H1 (cell line): ENCODE data around the gene CFAP58. TPM values are rescaled to one million over a fixed set of nuclear protein-coding genes. Genes with fewer than 3 reads are reported as not detected.

ENCODE experiments used
- polyA plus RNA-seq, 7 experiments: library from polyadenylated mRNA; depleted of rRNA in 3 of 7; stranded (reverse) in 5 of 7; unstranded in 2 of 7; fragments of >200 nt in 5 of 7; fragments of 200-250 nt in 2 of 7; gene quantifications; 1 replicate in 5 of 7; 2 replicates in 1 of 7; 4 replicates in 1 of 7; pipeline versions ENCODE4 v1.2.1 to v1.2.3, GENCODE V29; 2011 to 2013; ENCODE audit warnings: missing spikeins in 2 of 7, mixed read lengths in 2 of 7
- total RNA-seq: library from RNA; stranded (reverse); fragmentation: NEBNext Ultra II Directional; extraction: Animal tissue kit (Norgen Biotek cat#: 25700); gene quantifications from 2 replicates; pipeline ENCODE4 v1.2.1, GENCODE V29; 2021
- TF ChIP-seq, protein P1 (sequence below): IDR thresholded peaks from 2 replicates; pipeline ENCODE4 v1.6.1; 2011; ENCODE audit warnings: low read depth, mild to moderate bottlenecking, low read length; ENCODE audit not compliant: insufficient read depth

Gene CFAP58
- total and polyA plus RNA-seq, 2 of the 8 experiments (the other 6 are each of a cell fraction or from before 2014, with no cell fraction given), result 0.32 to 0.71 TPM

DNA sequence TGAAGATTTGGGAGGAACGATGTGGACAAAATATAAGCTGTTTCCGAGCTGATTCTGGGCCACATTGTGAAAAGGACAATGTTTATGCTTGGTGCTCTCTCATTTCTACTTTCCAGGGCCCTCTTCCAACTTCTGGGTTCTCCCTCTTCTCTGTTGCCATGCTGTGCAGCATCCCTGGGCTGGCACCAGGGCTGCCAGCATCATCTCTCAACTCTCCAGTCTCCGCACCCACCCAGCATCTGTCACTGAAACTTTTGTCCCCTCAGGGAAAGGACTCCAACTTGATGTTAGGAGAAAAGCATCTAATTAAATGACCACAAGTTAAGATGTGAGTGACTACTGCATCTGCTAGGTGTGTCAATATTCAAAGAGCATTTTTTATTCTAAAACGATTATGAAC is 26.7 kb downstream of the CFAP58 start (continued):
- TF ChIP-seq, protein P1, sequence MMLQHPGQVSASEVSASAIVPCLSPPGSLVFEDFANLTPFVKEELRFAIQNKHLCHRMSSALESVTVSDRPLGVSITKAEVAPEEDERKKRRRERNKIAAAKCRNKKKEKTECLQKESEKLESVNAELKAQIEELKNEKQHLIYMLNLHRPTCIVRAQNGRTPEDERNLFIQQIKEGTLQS, result no peak
